ENCODE measurements around the gene PGLYRP4. TPM values are rescaled to one million over a fixed set of nuclear protein-coding genes. Genes with fewer than 3 reads are reported as not detected.

PGLYRP4 gene
- polyA plus RNA-seq, 2 of the 4 experiments (the other 2 are of a cell fraction), result not detected

- Histone ChIP-seq H3K9me3 (no peaks in the 10 kb centered on the region), H3K27ac (no peak overlapping the region), H3K4me1 (no peaks in the 10 kb centered on the region), H3K4me3 (no peak overlapping the region), H3K4me2 (no peak overlapping the region)
- TF ChIP-seq FOSB (CRISPR knock-in tag; IDR thresholded peaks at IDR 0.05) (no peak), EP300 (IDR thresholded peaks at IDR 0.05) (no peak), RARB (CRISPR knock-in tag; IDR thresholded peaks at IDR 0.05) (no peak), NR3C1 (IDR thresholded peaks at IDR 0.05) (no peak), ESRRA (IDR thresholded peaks at IDR 0.05; ENCODE audit: borderline replicate concordance, low read length) (no peak), CHD4 (IDR thresholded peaks at IDR 0.05; ENCODE audit: borderline replicate concordance) (no peak), ZNF302 (CRISPR knock-in tag; IDR thresholded peaks at IDR 0.05) (no peak), POLR2AphosphoS2 (conservative IDR thresholded peaks at IDR 0.05; ENCODE audit: low read length) (no peak), FOSL2 (IDR thresholded peaks at IDR 0.05) (no peak), FOSL2 (CRISPR knock-in tag; IDR thresholded peaks at IDR 0.05) (no peak), GATA3 (IDR thresholded peaks at IDR 0.05; ENCODE audit: borderline replicate concordance) (no peak), RFX5 (IDR thresholded peaks at IDR 0.05) (no peak), HMGXB4 (CRISPR knock-in tag; IDR thresholded peaks at IDR 0.05; ENCODE audit: borderline replicate concordance) (no peak), ZSCAN20 (CRISPR knock-in tag; IDR thresholded peaks at IDR 0.05) (no peak), NPAS2 (CRISPR knock-in tag; IDR thresholded peaks at IDR 0.05; ENCODE audit: borderline replicate concordance) (no peak), HEYL (CRISPR knock-in tag; IDR thresholded peaks at IDR 0.05) (no peak), TFCP2L1 (CRISPR knock-in tag; IDR thresholded peaks at IDR 0.05) (no peak), HOXA7 (CRISPR knock-in tag; IDR thresholded peaks at IDR 0.05) (no peak)
- TF ChIP-seq, protein P1, sequence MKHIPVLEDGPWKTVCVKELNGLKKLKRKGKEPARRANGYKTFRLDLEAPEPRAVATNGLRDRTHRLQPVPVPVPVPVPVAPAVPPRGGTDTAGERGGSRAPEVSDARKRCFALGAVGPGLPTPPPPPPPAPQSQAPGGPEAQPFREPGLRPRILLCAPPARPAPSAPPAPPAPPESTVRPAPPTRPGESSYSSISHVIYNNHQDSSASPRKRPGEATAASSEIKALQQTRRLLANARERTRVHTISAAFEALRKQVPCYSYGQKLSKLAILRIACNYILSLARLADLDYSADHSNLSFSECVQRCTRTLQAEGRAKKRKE (CRISPR knock-in tag; IDR thresholded peaks at IDR 0.05; ENCODE audit: low read depth), result no peak
- TF ChIP-seq, protein P2, sequence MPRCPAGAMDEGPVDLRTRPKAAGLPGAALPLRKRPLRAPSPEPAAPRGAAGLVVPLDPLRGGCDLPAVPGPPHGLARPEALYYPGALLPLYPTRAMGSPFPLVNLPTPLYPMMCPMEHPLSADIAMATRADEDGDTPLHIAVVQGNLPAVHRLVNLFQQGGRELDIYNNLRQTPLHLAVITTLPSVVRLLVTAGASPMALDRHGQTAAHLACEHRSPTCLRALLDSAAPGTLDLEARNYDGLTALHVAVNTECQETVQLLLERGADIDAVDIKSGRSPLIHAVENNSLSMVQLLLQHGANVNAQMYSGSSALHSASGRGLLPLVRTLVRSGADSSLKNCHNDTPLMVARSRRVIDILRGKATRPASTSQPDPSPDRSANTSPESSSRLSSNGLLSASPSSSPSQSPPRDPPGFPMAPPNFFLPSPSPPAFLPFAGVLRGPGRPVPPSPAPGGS (IDR thresholded peaks at IDR 0.05), result no peak
- CTCF ChIA-PET, result interaction anchor here (0.5 to 3.9 kb wide), 4 partner anchors 10 to 99 kb away, joined by 3 to 26 read pairs (median 4); no protein-coding TSS in a partner anchor
- POLR2A ChIA-PET, result no interaction called here
- ATAC-seq, result no peak
- WGBS (ENCODE audit: missing lambda C conversion rate), result 51% methylated on average over 3 of the region's 6 CpGs
- no peak for FAIRE-seq
- DNase-seq (ENCODE audit: low read depth in 1 of 2, low spot score in 1 of 2), result no peak
Observed at GRCh38 chr1:153395776-153396175, 47.1 kb upstream of the PGLYRP4 start.

- TF ChIP-seq ELK1 (IDR thresholded peaks at IDR 0.05; ENCODE audit: low read depth, low read length) (no peak), MAFK (IDR thresholded peaks at IDR 0.05; ENCODE audit: partially characterized antibody) (no peak), PBX3 (IDR thresholded peaks at IDR 0.05) (no peak), CEBPB (IDR thresholded peaks at IDR 0.05) (no peak), GATA3 (IDR thresholded peaks at IDR 0.05; ENCODE audit: borderline replicate concordance) (no peak), TP53 (CRISPR knock-in tag; IDR thresholded peaks at IDR 0.05) (no peak)
- TF ChIP-seq, protein P3, sequence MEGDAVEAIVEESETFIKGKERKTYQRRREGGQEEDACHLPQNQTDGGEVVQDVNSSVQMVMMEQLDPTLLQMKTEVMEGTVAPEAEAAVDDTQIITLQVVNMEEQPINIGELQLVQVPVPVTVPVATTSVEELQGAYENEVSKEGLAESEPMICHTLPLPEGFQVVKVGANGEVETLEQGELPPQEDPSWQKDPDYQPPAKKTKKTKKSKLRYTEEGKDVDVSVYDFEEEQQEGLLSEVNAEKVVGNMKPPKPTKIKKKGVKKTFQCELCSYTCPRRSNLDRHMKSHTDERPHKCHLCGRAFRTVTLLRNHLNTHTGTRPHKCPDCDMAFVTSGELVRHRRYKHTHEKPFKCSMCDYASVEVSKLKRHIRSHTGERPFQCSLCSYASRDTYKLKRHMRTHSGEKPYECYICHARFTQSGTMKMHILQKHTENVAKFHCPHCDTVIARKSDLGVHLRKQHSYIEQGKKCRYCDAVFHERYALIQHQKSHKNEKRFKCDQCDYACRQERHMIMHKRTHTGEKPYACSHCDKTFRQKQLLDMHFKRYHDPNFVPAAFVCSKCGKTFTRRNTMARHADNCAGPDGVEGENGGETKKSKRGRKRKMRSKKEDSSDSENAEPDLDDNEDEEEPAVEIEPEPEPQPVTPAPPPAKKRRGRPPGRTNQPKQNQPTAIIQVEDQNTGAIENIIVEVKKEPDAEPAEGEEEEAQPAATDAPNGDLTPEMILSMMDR (IDR thresholded peaks at IDR 0.05), result no peak
- Histone ChIP-seq H3K4me2 (no peak overlapping the region), H3K4me3 (no peak overlapping the region), H3K27ac (no peak overlapping the region), H3K9me3 (no peaks in the 10 kb centered on the region), H3K4me1 (no peaks in the 10 kb centered on the region)
- ATAC-seq (peak; percentile 41 to 51; a peak in 4 of 6 replicates), DNase-seq (ENCODE audit: low read depth in 1 of 2, low spot score in 1 of 2) (no peak), FAIRE-seq (no peak)
- WGBS (ENCODE audit: missing lambda C conversion rate), result 27% methylated on average over 7 of the region's 7 CpGs
- ChIA-PET POLR2A (no interaction called here), CTCF (interaction anchor here (1.5 to 3.9 kb wide), 3 partner anchors 10 to 99 kb away, joined by 4 to 26 read pairs (median 5); no protein-coding TSS in a partner anchor)
Observed at GRCh38 chr1:153395136-153395685, 46.6 kb upstream of the PGLYRP4 start.
